NCI-H69 (cell line): ENCODE results near the gene FUT6.

Experiments
- DNase-seq: peaks from one replicate; lab custom pipeline; 2025; lab: John Stamatoyannopoulos, UW

The FUT6 gene

GRCh38 chr19:5804516-5805461 lies 34.7 kb downstream of the FUT6 start, which contains the start of gene NRTN:
Gene NRTN, plus strand, starts transcription at chr19:5805067. Its CDS starts 19,099 bp downstream, at chr19:5824166.
- peak; percentile 93 for DNase-seq

- peak; percentile 98 for DNase-seq
These were observed 35.6 kb downstream of the FUT6 start for GRCh38 chr19:5803752-5804515.

- no peak for DNase-seq
These were observed 36.1 kb downstream of the FUT6 start for GRCh38 chr19:5803441-5803751.

DNA sequence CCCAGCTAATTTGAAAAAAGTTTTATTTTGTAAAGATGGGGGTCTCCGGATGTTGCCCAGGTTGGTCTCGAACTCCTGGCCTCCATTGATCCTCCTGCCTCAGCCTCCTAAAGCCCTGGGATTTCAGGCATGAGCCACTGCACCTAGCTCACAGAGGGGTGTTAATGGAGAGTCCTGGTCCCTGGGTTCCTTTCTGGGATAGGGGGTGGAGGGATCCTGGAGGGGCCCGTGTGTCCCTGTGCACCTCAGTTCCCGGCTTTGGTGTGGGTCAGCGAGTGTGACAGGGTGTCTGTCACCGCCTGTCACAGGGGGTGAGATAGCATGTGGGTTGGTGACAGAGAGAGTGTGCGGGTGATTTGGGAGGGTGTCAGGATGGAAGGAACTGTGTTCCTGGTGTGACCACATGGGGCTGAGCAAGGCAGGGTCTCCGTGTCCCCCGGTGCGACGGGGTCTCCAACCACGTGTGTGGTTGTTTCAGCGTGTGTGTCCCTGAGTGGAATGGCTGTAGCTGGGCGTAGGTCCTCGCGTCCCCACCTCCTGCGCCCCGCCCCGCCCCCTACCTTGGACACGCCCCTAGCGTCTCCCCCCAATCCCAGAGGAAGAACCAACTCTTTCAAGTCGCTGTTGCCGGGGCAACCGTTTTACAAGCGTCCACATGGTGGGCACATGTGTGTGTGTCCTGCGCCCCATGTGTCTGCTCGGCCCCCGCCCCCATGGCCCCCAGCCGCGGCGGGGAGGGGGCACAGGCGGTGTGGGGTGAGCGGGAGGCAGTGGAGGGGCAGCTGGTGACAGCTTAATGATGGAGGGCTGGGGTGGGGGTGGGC lies 37.5 kb downstream of the FUT6 start:
- DNase-seq: peak; percentile 99

DNA sequence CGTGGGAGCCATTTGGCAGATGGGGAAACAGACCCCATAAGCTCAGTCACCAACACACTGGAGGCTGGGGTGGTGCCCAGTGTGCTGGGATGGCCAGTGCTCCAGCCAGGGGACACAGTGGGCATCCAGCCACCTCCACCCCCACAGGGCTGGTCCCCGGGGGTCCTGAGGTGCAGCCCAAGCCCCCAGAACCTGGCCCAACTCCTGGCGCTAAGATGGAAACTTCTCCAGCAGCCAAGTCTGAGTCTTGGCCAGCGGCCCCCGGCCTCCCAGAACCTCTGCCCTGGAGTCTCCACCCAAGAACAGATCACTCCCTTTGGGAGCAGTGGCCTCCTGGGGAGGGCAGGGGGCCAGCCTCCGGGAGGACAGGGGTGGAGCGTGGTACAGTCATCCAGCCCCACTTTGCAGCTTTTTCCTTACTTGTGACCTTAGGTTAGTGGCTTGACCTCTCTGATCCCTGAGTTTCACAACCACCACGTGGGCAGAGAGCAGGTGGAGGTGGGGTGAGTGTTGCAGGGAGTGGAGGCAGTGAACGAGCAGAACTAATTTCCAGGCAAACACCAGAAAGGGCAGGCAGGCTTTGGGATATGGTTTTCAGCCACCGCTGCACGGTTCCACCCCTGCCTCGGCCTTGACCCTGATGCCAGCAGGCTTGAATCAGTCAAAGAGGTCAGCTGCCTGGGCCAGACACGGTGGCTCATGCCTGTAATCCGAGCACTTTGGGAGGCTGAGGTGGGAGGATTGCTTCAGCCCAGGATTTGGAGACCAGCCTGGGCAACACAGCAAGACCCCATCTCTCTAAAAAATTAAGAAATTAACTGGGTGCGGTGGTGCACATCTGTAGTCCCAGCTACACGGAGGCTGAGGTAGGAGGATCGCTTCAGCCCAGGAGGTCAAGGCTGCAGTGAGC lies 38.9 kb downstream of the FUT6 start:
- no peak for DNase-seq

- no peak for DNase-seq
These were observed 40.0 kb downstream of the FUT6 start for GRCh38 chr19:5799247-5800241.

DNA sequence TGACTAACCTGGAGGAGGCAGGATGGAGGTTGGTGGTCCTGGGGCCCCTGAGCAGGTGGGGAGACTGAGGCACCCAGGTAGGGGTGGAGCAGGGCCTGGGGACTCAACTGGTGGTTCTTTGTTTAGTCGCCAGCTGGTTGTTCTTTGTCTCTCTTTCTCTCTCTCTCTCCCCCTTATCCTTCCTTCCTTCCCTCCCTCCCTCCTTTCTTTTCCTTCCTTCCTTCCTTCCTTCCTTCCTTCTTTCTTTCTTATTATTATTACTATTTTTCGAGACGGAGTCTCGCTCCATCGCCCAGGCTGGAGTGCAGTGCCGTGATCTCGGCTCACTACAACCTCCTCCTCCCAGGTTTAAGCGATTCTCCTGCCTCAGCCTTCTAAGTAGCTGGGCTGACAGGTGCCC lies 41.3 kb downstream of the FUT6 start:
- DNase-seq: no peak

DNA sequence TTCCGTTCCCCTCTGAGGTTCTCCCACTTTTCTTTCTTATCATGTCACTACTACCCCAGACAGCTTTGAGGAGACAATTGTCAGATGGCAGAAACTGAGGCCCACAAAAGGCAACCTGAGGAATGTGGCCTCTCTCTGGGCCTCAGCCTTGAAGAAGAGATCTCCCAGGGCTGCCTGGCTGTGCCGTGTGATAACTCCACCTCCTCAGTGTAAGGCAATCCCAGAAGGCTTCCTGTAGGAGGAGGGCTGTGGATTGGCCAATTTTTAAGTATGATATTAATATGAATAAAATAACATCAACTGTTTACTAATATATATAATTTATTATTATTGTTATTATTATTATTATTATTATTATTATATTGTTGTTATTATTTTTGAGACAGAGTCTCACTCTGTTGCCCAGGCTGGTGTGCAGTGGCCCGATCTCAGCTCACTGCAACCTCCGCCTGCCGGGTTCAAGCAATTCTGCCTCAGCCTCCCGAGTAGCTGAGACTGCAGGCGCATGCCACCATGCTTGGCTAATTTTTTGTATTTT lies 44.1 kb downstream of the FUT6 start:
- no peak for DNase-seq

DNA sequence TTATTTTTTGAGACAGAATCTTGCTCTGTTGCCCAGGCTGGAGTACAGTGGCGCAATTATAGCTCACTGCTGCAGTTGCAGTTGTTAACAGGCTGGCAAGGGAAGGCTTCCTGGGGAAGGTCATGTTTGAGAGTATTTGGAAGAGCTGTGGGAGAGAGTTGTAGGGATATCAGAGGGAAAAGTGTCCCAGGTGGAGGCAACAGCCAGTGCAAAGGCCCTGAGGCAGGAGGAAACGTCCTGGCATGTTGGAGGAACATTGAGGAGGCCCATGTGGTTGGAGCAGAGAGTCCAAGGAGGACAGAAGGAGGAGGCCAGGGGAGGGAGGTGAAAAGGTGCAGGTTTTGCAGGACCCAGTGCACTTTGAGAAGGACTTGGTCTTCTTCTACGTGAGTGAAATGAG lies 46.3 kb downstream of the FUT6 start:
- no peak for DNase-seq

GRCh38 chr19:5792224-5792623 lies 47.3 kb downstream of the FUT6 start:
- DNase-seq: no peak

- DNase-seq: peak; percentile 99
These were observed 48.7 kb downstream of the FUT6 start, which contains the start of gene DUS3L for GRCh38 chr19:5790559-5791520. Gene DUS3L, minus strand, starts transcription at chr19:5791163. Its CDS starts 22 bp downstream, at chr19:5791141.

DNA sequence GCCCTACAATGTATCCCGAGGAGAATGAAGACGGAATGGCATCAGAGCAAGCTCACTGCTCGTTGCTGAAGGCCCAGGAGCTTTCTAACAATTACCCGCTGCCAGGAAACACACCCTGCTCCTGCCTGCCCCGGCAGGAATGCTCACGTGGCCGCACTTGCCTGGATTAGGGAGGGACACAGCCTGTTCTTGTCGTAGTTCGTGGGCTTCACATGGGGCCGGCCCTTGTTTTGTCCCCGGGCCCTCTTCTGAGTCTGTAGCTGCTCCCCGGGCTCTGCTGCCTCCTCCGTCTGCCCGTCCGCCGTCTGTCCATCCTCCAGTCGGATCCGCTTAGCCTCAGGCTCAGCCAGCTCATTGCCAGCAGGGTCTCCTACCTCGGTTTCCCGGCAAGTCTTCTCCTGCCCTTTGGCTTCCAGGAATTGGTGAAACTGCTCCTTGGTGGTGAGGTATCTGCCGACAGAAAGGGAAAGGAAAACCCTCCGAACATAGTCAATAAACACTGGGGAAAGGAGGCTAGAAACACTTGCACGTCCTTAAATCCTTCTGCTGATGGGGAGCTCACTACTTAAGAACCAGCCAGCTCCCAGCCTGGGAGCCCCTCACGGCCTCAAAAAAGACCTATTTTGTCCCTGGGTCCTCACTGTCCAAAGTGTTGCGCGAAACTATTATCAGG lies 49.5 kb downstream of the FUT6 start:
- no peak for DNase-seq

DNA sequence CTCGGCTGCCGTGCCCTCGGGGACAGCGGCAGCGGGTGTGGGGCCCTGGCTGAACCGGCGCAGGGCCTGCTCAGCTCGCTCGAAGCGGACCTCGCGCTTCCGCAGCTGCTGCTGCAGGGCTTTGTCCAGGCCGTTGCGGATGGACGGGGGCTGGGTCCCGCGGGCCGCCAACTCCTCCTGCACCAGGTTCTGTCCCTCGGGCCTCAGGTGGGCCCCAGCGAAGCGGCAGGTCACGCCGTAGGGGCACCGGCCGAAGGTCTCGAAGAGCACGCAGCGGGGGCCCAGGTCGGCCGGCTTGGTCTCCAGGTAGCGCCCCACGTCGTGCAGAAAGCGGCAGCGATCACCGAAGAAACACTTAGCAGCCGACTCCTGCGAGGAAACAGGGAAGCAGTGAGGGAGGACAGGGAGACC lies 50.1 kb downstream of the FUT6 start:
- no peak for DNase-seq

- no peak for DNase-seq
These were observed 51.1 kb downstream of the FUT6 start for GRCh38 chr19:5788422-5788821.

- DNase-seq: no peak
These were observed 51.9 kb downstream of the FUT6 start for GRCh38 chr19:5787409-5788182.

DNA sequence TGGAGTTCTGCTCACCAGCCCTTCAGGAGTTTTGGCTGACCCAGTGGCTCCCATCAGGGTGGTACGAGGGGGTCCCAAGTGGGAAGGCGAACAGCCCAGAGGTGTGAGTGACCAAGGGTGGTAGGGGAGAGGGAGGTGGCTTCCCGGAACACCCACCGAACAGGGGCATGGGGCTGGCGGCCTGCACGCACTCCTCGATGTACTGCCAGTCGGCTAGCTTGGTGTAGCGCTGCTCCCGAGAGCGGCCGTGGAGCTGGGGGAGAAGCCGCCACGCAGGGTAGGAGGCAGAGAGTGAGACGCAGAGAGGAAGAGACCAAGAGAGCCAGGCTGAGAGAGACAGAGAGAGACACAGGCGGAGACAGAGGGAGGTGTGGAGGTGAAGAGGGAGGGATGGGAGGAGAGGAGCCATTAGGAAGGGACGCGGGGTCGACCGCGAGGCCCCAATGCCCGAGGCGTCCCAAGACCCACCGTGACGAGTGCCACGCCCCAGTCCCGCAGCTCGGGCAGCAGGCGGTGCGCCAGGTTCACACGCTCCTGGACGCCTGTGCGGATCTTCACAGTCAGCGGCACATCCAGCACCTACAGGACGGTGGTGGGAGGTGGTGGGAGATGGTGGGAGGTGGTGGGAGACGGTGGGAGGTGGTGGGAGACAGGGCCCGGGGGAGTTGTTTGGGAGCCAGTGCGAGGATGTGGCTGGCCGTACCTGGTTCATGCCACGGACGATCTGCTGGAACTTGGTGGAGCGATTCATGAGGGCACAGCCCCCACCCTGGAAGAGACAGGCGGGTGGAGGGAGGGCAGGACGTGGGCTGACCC lies 52.7 kb downstream of the FUT6 start:
- DNase-seq: no peak
